Hepatocyte (in vitro differentiated cells): Measurements from ENCODE around the gene TSPO2. TPM values are rescaled to one million over a fixed set of nuclear protein-coding genes. Genes with fewer than 3 reads are reported as not detected.

Experiments used
- DNase-seq: peaks from one replicate; pipeline ENCODE4 v3.0.0-alpha.2; 2016; ENCODE audit warnings: low spot score
- H2AFZ ChIP-seq: fragments of 200-600 bp; sonication (generic); 2 replicates; pipeline ENCODE4 v1.6.0; 2016; ENCODE audit warnings: antibody characterized with exemption, mild to moderate bottlenecking
- H3K27ac ChIP-seq: fragments of 200-600 bp; sonication (generic); 2 replicates; pipeline ENCODE4 v1.5.1; 2016; ENCODE audit warnings: mild to moderate bottlenecking
- H3K27me3 ChIP-seq: fragments of 200-600 bp; sonication (generic); 2 replicates; pipeline ENCODE4 v1.6.1; 2016
- H3K36me3 ChIP-seq: fragments of 200-600 bp; sonication (generic); replicated peaks from 2 replicates; pipeline ENCODE4 v1.5.1; 2016; ENCODE audit warnings: low read depth; ENCODE audit not compliant: insufficient read depth
- H3K4me1 ChIP-seq: fragments of 200-600 bp; sonication (generic); 2 replicates; pipeline ENCODE4 v1.5.1; 2016; ENCODE audit warnings: mild to moderate bottlenecking, moderate library complexity; ENCODE audit not compliant: insufficient read depth
- H3K4me2 ChIP-seq: fragments of 200-600 bp; sonication (generic); 2 replicates; pipeline ENCODE4 v1.6.0; 2016
- H3K4me3 ChIP-seq: fragments of 200-600 bp; sonication (generic); 2 replicates; pipeline ENCODE4 v1.5.1; 2016; ENCODE audit warnings: mild to moderate bottlenecking
- H3K79me2 ChIP-seq: fragments of 200-600 bp; sonication (generic); 2 replicates; pipeline ENCODE4 v1.6.0; 2017; ENCODE audit warnings: mild to moderate bottlenecking
- H3K9me2 ChIP-seq: fragments of 200-600 bp; sonication (generic); replicated peaks from 2 replicates; pipeline ENCODE4 v1.6.0; 2017; ENCODE audit warnings: mild to moderate bottlenecking; ENCODE audit not compliant: insufficient read depth
- H3K9me3 ChIP-seq: fragments of 200-600 bp; sonication (generic); 2 replicates; pipeline ENCODE4 v1.5.1; 2016; ENCODE audit warnings: low read depth, mild to moderate bottlenecking
- H4K20me1 ChIP-seq: fragments of 200-600 bp; sonication (generic); 2 replicates; pipeline ENCODE4 v1.6.0; 2016; ENCODE audit warnings: mild to moderate bottlenecking; ENCODE audit not compliant: insufficient read depth, poor library complexity, severe bottlenecking
- EZH2 ChIP-seq: fragments of 200-600 bp; sonication (generic); IDR thresholded peaks from 2 replicates; pipeline ENCODE4 v1.6.1; 2016; ENCODE audit warnings: antibody characterized with exemption, mild to moderate bottlenecking, borderline replicate concordance
- EZH2phosphoT487 ChIP-seq: fragments of 200-600 bp; sonication (generic); IDR thresholded peaks from one replicate; pipeline ENCODE4 v1.6.1; 2018; ENCODE audit warnings: antibody characterized with exemption, mild to moderate bottlenecking, low read depth, moderate library complexity; ENCODE audit not compliant: unreplicated experiment, severe bottlenecking
- WGBS: methylation state at CpG from one replicate; pipeline ENCODE4 v1.1.6; 2016; ENCODE audit warnings: low lambda C conversion rate; ENCODE audit errors: missing lambda C conversion rate; 5-methylcytosine and 5-hydroxymethylcytosine counted together
- polyA plus RNA-seq: library from polyadenylated mRNA; unstranded; fragments of >200 nt; fragmentation: Nextera tagmentation; extraction: Ambion mirVana; gene quantifications from 2 replicates; pipeline ENCODE4 v1.2.1, GENCODE V29; 2016
- total RNA-seq: library from RNA; depleted of rRNA; stranded (reverse); fragments of >200 nt; gene quantifications from 2 replicates; pipeline ENCODE4 v1.2.3, GENCODE V29; 2014
- TF ChIP-seq, protein P1 (sequence below): fragments of 200-600 bp; sonication (generic); IDR thresholded peaks from 2 replicates; pipeline ENCODE4 v1.5.1; 2016; ENCODE audit warnings: antibody characterized with exemption, mild to moderate bottlenecking; ENCODE audit not compliant: poor library complexity

The TSPO2 gene
- total and polyA plus RNA-seq, 2 experiments from 2014 or later, result 0.27 to 0.36 TPM

- Histone ChIP-seq H3K4me3 (no peak overlapping the region), H3K27ac (peak overlapping the region; percentile 58), H3K4me2 (peak overlapping the region; percentile 33), H3K9me3 (no peaks in the 10 kb centered on the region), H3K36me3 (no peaks in the 10 kb centered on the region), H4K20me1 (no peaks in the 10 kb centered on the region), H3K79me2 (no peaks in the 10 kb centered on the region), H3K27me3 (no peaks in the 10 kb centered on the region), H2AFZ (no peak overlapping the region), H3K9me2 (no peaks in the 10 kb centered on the region), H3K4me1 (peaks cover 64% of the 10 kb centered on the region)
- TF ChIP-seq, protein P1, sequence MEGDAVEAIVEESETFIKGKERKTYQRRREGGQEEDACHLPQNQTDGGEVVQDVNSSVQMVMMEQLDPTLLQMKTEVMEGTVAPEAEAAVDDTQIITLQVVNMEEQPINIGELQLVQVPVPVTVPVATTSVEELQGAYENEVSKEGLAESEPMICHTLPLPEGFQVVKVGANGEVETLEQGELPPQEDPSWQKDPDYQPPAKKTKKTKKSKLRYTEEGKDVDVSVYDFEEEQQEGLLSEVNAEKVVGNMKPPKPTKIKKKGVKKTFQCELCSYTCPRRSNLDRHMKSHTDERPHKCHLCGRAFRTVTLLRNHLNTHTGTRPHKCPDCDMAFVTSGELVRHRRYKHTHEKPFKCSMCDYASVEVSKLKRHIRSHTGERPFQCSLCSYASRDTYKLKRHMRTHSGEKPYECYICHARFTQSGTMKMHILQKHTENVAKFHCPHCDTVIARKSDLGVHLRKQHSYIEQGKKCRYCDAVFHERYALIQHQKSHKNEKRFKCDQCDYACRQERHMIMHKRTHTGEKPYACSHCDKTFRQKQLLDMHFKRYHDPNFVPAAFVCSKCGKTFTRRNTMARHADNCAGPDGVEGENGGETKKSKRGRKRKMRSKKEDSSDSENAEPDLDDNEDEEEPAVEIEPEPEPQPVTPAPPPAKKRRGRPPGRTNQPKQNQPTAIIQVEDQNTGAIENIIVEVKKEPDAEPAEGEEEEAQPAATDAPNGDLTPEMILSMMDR, result no peak
- TF ChIP-seq EZH2, result no peak
- no peak for TF ChIP-seq EZH2phosphoT487
- WGBS, result 63% methylated on average over 5 of the region's 5 CpGs
- no peak for DNase-seq
Measured at GRCh38 chr6:41045664-41046063, 3.4 kb downstream of the TSPO2 start.

- Histone ChIP-seq H3K36me3 (no peaks in the 10 kb centered on the region), H3K9me2 (no peaks in the 10 kb centered on the region), H2AFZ (no peak overlapping the region), H3K4me1 (peaks cover 64% of the 10 kb centered on the region), H3K4me2 (peak overlapping the region; percentile 33), H3K4me3 (no peak overlapping the region), H3K9me3 (no peaks in the 10 kb centered on the region), H4K20me1 (no peaks in the 10 kb centered on the region), H3K27me3 (no peaks in the 10 kb centered on the region), H3K27ac (peak overlapping the region; percentile 62), H3K79me2 (no peaks in the 10 kb centered on the region)
- TF ChIP-seq EZH2 (no peak), EZH2phosphoT487 (no peak)
- TF ChIP-seq, protein P1, result no peak
- no peak for DNase-seq
- 71% methylated on average over 1 of the region's 1 CpG for WGBS
Measured at GRCh38 chr6:41046084-41046483, 3.8 kb downstream of the TSPO2 start.

GRCh38 chr6:41047306-41047705 lies 5.0 kb downstream of the TSPO2 start:
- H3K27me3 ChIP-seq, result no peaks in the 10 kb centered on the region
- no peak overlapping the region for H2AFZ ChIP-seq
- TF ChIP-seq, protein P1, result no peak
- no peak for TF ChIP-seq EZH2phosphoT487
- no peak for TF ChIP-seq EZH2
- H3K4me3 ChIP-seq, result no peak overlapping the region
- H3K9me3 ChIP-seq, result no peaks in the 10 kb centered on the region
- H3K4me2 ChIP-seq, result no peak overlapping the region
- 69% methylated on average over 2 of the region's 2 CpGs for WGBS
- peak overlapping the region; percentile 62 for H3K27ac ChIP-seq
- DNase-seq, result no peak
- no peaks in the 10 kb centered on the region for H4K20me1 ChIP-seq
- H3K79me2 ChIP-seq, result no peaks in the 10 kb centered on the region
- H3K4me1 ChIP-seq, result peaks cover 63% of the 10 kb centered on the region
- no peaks in the 10 kb centered on the region for H3K36me3 ChIP-seq
- H3K9me2 ChIP-seq, result no peaks in the 10 kb centered on the region
